GM23338 (cell line): ENCODE measurements around the gene BCDIN3D. TPM values are rescaled to one million over a fixed set of nuclear protein-coding genes. Genes with fewer than 3 reads are reported as not detected.

Source experiments
- ATAC-seq: fragments of 200-7000 bp; cut with Tn5 transposase; 3 replicates; pipeline ENCODE4 v1.9.1; 2020
- DNase-seq: peaks from one replicate; pipeline ENCODE4 v3.0.0-alpha.2; 2015; ENCODE audit warnings: low spot score
- H2AFZ ChIP-seq: fragments of 200-600 bp; sonication (generic); 2 replicates; pipeline ENCODE4 v1.8.0; 2016; ENCODE audit warnings: antibody characterized with exemption, mild to moderate bottlenecking, moderate library complexity
- H3F3A ChIP-seq: fragments of 200-600 bp; sonication (generic); replicated peaks from 2 replicates; pipeline ENCODE4 v1.8.0; 2017; ENCODE audit warnings: antibody characterized with exemption, mixed run types, low read depth
- H3K27ac ChIP-seq: fragments of 200-600 bp; sonication (generic); 2 replicates; pipeline ENCODE4 v1.6.1; 2016; ENCODE audit warnings: low read depth
- H3K27me3 ChIP-seq: fragments of 200-600 bp; sonication (generic); 2 replicates; pipeline ENCODE4 v1.8.0; 2016; ENCODE audit warnings: mild to moderate bottlenecking, mixed run types, moderate library complexity; ENCODE audit not compliant: insufficient read depth
- H3K36me3 ChIP-seq: fragments of 200-600 bp; sonication (generic); 2 replicates; pipeline ENCODE4 v1.8.0; 2016; ENCODE audit warnings: mild to moderate bottlenecking; ENCODE audit not compliant: insufficient read depth
- H3K4me1 ChIP-seq: fragments of 200-600 bp; sonication (generic); 2 replicates; pipeline ENCODE4 v1.8.0; 2016; ENCODE audit warnings: mild to moderate bottlenecking, moderate library complexity; ENCODE audit not compliant: insufficient read depth
- H3K4me2 ChIP-seq: fragments of 200-600 bp; sonication (generic); 2 replicates; pipeline ENCODE4 v1.7.1; 2017; ENCODE audit warnings: mixed run types
- H3K4me3 ChIP-seq: fragments of 200-600 bp; sonication (generic); 2 replicates; pipeline ENCODE4 v1.6.1; 2016; ENCODE audit warnings: mixed run types
- H3K79me2 ChIP-seq: fragments of 200-600 bp; sonication (generic); replicated peaks from 2 replicates; pipeline ENCODE4 v1.8.0; 2017; ENCODE audit warnings: mild to moderate bottlenecking; ENCODE audit not compliant: insufficient read depth
- H3K9me2 ChIP-seq: fragments of 200-600 bp; sonication (generic); 2 replicates; pipeline ENCODE4 v1.8.0; 2017; ENCODE audit not compliant: insufficient read depth
- H4K20me1 ChIP-seq: fragments of 200-600 bp; sonication (generic); replicated peaks from 2 replicates; pipeline ENCODE4 v1.8.0; 2017; ENCODE audit warnings: mild to moderate bottlenecking; ENCODE audit not compliant: insufficient read depth
- H3K27ac Mint-ChIP-seq: 2 replicates; pipeline ENCODE4 v1.8.0; 2020; ENCODE audit warnings: inconsistent platforms, mild to moderate bottlenecking, moderate library complexity, mixed read lengths
- H3K27me3 Mint-ChIP-seq: 3 replicates; pipeline ENCODE4 v1.8.0; 2022; ENCODE audit warnings: low read depth, mild to moderate bottlenecking, moderate library complexity, mixed read lengths, inconsistent platforms; ENCODE audit not compliant: insufficient read depth, poor library complexity
- H3K36me3 Mint-ChIP-seq: 3 replicates; pipeline ENCODE4 v1.8.0; 2021; ENCODE audit warnings: low read depth, mild to moderate bottlenecking, inconsistent platforms, moderate library complexity, mixed read lengths
- H3K4me1 Mint-ChIP-seq: 3 replicates; pipeline ENCODE4 v1.8.0; 2020; ENCODE audit warnings: mild to moderate bottlenecking, inconsistent platforms, mixed read lengths
- H3K4me3 Mint-ChIP-seq: 3 replicates; pipeline ENCODE4 v1.8.0; 2021; ENCODE audit warnings: moderate library complexity, mild to moderate bottlenecking, inconsistent platforms, mixed read lengths
- H3K9me3 Mint-ChIP-seq: 3 replicates; pipeline ENCODE4 v1.8.0; 2020; ENCODE audit warnings: moderate library complexity, mild to moderate bottlenecking, inconsistent platforms, mixed read lengths
- CTCF ChIP-seq, 2 experiments: fragments of 200-600 bp in 1 of 2; sonication (generic) in 1 of 2; conservative IDR thresholded peaks; 2 replicates each; pipeline versions ENCODE4 v1.5.1 to v1.6.1; 2016 to 2017; ENCODE audit warnings: antibody characterized with exemption in 2 of 2, low read depth in 2 of 2, mild to moderate bottlenecking in 2 of 2, moderate library complexity in 1 of 2
- EZH2phosphoT487 ChIP-seq: fragments of 200-600 bp; sonication (generic); IDR thresholded peaks from one replicate; pipeline ENCODE4 v1.8.1; 2018; ENCODE audit warnings: antibody characterized with exemption; ENCODE audit not compliant: unreplicated experiment
- POLR2AphosphoS5 ChIP-seq: IDR thresholded peaks from 2 replicates; pipeline ENCODE4 v1.6.1; 2016; ENCODE audit warnings: antibody characterized with exemption, low read depth
- ZNF114 ChIP-seq: fragments of 250-450 bp; sonication (Bioruptor Pico); IDR thresholded peaks from 2 replicates; pipeline ENCODE4 v1.5.0; 2020; ENCODE audit warnings: mild to moderate bottlenecking, moderate library complexity
- ZNF331 ChIP-seq: fragments of 250-450 bp; sonication (Bioruptor Pico); IDR thresholded peaks from 2 replicates; pipeline ENCODE4 v1.5.0; 2020; ENCODE audit warnings: low read depth, mild to moderate bottlenecking, moderate library complexity
- polyA plus RNA-seq: library from polyadenylated mRNA; unstranded; fragments of >200 nt; fragmentation: Nextera tagmentation; extraction: Ambion mirVana; gene quantifications from 2 replicates; pipeline ENCODE4 v1.2.1, GENCODE V29; 2016
- total RNA-seq: library from RNA; depleted of rRNA; stranded (reverse); fragments of >200 nt; shearing (Covaris generic); gene quantifications from 2 replicates; pipeline ENCODE4 v1.2.3, GENCODE V29; 2014
- TF ChIP-seq, protein P1 (sequence below): IDR thresholded peaks from one replicate; pipeline ENCODE4 v1.6.1; 2018; ENCODE audit warnings: antibody characterized with exemption; ENCODE audit not compliant: unreplicated experiment
- TF ChIP-seq, protein P2 (sequence below): IDR thresholded peaks from 2 replicates; pipeline ENCODE4 v1.6.1; 2016; ENCODE audit warnings: antibody characterized with exemption

BCDIN3D gene
- total and polyA plus RNA-seq, 2 experiments from 2014 or later = 1.4 to 1.8 TPM

- TF ChIP-seq, protein P1, sequence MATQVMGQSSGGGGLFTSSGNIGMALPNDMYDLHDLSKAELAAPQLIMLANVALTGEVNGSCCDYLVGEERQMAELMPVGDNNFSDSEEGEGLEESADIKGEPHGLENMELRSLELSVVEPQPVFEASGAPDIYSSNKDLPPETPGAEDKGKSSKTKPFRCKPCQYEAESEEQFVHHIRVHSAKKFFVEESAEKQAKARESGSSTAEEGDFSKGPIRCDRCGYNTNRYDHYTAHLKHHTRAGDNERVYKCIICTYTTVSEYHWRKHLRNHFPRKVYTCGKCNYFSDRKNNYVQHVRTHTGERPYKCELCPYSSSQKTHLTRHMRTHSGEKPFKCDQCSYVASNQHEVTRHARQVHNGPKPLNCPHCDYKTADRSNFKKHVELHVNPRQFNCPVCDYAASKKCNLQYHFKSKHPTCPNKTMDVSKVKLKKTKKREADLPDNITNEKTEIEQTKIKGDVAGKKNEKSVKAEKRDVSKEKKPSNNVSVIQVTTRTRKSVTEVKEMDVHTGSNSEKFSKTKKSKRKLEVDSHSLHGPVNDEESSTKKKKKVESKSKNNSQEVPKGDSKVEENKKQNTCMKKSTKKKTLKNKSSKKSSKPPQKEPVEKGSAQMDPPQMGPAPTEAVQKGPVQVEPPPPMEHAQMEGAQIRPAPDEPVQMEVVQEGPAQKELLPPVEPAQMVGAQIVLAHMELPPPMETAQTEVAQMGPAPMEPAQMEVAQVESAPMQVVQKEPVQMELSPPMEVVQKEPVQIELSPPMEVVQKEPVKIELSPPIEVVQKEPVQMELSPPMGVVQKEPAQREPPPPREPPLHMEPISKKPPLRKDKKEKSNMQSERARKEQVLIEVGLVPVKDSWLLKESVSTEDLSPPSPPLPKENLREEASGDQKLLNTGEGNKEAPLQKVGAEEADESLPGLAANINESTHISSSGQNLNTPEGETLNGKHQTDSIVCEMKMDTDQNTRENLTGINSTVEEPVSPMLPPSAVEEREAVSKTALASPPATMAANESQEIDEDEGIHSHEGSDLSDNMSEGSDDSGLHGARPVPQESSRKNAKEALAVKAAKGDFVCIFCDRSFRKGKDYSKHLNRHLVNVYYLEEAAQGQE = no peak
- TF ChIP-seq, protein P2, sequence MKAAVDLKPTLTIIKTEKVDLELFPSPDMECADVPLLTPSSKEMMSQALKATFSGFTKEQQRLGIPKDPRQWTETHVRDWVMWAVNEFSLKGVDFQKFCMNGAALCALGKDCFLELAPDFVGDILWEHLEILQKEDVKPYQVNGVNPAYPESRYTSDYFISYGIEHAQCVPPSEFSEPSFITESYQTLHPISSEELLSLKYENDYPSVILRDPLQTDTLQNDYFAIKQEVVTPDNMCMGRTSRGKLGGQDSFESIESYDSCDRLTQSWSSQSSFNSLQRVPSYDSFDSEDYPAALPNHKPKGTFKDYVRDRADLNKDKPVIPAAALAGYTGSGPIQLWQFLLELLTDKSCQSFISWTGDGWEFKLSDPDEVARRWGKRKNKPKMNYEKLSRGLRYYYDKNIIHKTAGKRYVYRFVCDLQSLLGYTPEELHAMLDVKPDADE = no peak
- TF ChIP-seq ZNF331 (CRISPR knock-in tag) = no peak
- TF ChIP-seq CTCF (conservative IDR thresholded peaks at IDR 0.05; ENCODE audit: low read depth in 2 of 2) = no peak
Observed at GRCh38 chr12:49792976-49793580, 49.8 kb downstream of the BCDIN3D start (continued).

DNA sequence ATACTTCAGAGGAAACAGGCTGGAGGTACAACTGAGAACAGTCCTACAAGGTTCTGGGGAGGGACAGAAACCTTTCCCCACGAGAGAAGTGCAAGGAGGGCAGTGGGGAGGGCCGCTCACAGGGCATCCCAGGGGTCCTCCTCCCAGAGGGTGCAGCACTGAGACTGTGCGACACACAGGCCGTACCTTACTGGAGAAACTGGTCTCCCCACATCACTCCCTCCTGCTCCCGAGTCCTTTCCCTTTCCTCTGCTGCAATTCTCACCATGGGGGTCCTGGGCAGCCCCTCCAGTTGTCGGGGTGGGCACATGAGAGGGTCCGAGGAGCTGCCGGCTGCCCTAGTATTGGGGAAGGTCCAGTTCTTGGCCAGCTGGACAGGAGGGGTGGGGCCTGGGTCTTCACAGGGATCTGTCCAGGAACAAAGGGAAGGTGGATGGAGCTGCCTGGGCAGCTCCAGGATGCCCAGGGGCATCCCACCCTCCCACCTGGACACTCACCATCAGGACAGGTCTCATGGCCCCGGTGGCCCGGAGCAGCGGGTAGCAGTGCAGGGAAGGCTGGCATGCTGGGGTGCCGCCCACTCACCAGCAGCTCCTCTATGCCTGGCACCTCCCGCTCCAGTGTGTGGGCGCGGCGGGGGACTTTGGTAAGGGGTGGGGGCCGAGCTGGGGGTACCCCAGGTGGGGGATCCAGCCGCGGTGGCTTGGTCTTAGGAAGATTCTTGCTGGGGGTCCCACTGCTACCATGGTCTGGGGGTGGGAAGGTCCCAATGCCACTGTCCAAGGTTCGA is 50.5 kb downstream of the BCDIN3D start:
- Histone ChIP-seq H3K27me3 (no peaks in the 10 kb centered on the region), H2AFZ (no peak overlapping the region), H4K20me1 (no peaks in the 10 kb centered on the region), H3K27ac (no peak overlapping the region; the same call in 1 of the 2 replicates), H3K9me2 (0 out of 2 replicates have a peak, but pooled peaks cover 4% of the 10 kb centered on the region), H3K4me1 (peaks cover 9% of the 10 kb centered on the region; the same call in 1 of the 2 replicates), H3K36me3 (no peaks in the 10 kb centered on the region), H3K79me2 (no peaks in the 10 kb centered on the region), H3K4me2 (no peak overlapping the region), H3F3A (no peaks in the 10 kb centered on the region), H3K4me3 (no peak overlapping the region)
- no peak for ATAC-seq
- H3K36me3 Mint-ChIP-seq = peaks cover 9% of the 10 kb centered on the region; the same call in 1 of the 3 replicates
- H3K4me3 Mint-ChIP-seq = no peak overlapping the region
- no peak for DNase-seq
- H3K4me1 Mint-ChIP-seq = peaks cover 19% of the 10 kb centered on the region
- H3K27ac Mint-ChIP-seq = no peak overlapping the region
- no peak for TF ChIP-seq ZNF331 (CRISPR knock-in tag)
- no peak for TF ChIP-seq CTCF (conservative IDR thresholded peaks at IDR 0.05; ENCODE audit: low read depth in 2 of 2)
- no peak for TF ChIP-seq EZH2phosphoT487
- no peak for TF ChIP-seq POLR2AphosphoS5
- TF ChIP-seq, protein P1 = no peak
- TF ChIP-seq ZNF114 = no peak
- peaks cover 12% of the 10 kb centered on the region for H3K27me3 Mint-ChIP-seq
- peaks cover 7% of the 10 kb centered on the region for H3K9me3 Mint-ChIP-seq
